Left kidney (tissue), 2 donors: ENCODE data around the gene LDB2. TPM values are rescaled to one million over a fixed set of nuclear protein-coding genes. Genes with fewer than 3 reads are reported as not detected.
"Not testable (repeated sequence)": the region's sequence is repeated elsewhere in the genome, so short reads cannot be mapped to it uniquely, and the experiment has no call there.

Source experiments
- DNase-seq: peaks from one replicate; pipeline ENCODE4 v3.0.0-alpha.2; 2013
- polyA plus RNA-seq: library from polyadenylated mRNA; unstranded; fragments of 120-200 nt; gene quantifications from one replicate; pipeline ENCODE4 v1.2.1, GENCODE V29; 2013; ENCODE audit not compliant: insufficient read length

Gene LDB2
- polyA plus RNA-seq, 1 donor: 87.8 TPM

DNA sequence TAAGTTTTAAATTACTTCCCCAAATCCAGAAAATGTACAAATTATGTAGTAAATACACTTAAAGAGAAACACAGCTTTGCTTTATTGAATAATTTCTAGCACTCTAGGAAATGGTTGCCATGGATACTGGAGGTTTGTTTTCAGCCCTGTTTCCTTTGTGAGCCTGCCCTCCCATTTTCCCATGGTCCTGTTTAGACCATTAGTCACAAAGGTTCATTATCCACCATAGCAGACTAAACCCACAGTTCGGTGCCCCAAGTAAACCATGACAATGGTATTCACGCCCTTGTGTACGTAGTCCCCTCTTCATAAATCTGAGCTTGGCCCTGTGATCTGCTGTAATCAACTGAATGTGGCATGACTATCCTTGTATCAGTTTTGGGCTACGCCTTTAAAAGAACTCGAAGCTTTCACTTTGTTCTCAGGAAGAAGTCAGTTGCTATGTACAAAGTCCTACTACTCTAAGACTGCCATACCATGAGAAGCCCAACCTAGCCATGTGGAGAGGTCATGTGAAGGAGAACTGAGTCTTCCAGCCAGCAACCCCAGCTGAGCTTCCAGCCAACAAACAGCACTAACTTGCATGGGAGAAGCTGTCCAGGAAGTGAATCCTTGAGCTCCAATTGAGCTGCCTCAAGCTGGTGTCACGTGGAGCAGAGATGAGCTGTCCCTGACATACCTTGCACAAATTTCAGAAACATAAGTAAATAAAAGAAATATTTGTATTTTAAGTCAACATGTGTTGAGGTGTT, 300.4 kb downstream of the LDB2 start:
- DNase-seq: no peak

DNA sequence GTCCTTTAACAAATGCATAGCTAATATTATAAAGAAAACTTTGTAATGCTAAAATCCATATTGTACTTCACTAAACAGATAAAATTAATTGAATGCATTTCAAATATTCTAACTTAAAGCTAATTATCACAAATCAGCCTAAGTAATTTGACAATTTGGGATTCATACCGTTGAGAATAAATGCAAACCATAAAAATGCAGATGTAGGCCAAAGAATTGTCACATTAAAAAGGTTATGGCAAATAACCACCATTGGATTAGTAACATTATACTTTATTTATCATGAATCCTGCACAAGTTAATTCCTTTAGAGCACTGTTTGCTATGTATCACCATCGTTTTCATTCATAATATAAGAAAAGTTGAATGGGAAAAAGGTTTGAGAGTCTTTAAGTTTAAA, 301.0 kb downstream of the LDB2 start:
- no peak for DNase-seq

DNA sequence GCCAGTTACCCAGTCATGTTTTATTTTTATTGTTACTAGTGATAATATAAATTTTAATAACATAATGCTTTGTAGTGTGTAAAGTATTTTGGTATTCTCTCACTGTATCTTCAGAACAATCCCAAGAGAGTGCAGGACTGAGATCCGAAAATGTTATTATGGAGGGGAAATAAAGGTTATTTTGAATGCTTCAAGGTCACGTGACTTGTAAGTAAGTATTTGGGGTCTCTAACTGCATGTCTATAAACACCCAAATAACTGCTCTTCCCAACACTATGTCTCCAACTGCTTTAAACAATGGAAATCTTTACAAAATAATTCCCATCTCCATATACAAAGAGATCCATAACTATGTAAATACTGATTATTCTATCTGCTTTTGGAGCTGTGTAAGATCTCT, 302.2 kb downstream of the LDB2 start:
- no peak for DNase-seq

DNA sequence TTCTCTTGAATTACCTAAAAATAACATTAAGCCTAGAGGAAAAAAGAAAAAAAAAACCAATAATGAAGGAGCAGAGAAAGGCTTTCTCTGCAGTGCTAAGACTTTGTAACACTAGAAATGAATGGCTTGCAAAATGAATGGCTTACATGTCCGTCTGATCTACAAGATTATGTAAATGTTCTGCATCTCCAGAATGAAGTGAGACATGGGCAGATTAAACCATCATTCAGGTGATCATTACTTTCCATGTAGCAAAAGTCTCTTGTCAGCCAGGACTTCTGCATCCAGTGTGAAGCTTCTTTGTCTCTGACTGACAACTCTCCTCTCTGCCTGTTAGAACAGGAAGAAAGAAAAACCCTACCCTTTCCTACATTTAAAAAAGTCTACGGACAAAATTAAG, 304.3 kb downstream of the LDB2 start:
- DNase-seq: no peak

DNA sequence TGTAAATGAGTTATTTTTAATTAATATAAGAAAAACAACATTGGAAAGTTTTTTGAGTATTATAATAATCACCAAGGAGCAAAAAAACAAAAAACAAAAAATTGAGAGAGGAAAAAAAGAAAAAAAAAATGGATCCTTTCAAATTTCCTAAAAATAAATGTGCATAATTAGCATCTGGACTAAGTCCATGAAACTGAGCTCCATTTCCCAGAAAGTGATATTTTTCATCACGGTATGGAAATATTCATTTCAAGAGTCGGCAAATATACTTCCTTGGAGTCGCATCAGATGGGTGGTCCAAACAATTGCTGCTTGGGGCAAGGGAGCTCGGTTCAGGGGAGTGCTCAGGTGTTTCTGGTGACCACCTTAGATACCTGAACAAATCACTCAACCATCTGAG, 305.1 kb downstream of the LDB2 start:
- no peak for DNase-seq

DNA sequence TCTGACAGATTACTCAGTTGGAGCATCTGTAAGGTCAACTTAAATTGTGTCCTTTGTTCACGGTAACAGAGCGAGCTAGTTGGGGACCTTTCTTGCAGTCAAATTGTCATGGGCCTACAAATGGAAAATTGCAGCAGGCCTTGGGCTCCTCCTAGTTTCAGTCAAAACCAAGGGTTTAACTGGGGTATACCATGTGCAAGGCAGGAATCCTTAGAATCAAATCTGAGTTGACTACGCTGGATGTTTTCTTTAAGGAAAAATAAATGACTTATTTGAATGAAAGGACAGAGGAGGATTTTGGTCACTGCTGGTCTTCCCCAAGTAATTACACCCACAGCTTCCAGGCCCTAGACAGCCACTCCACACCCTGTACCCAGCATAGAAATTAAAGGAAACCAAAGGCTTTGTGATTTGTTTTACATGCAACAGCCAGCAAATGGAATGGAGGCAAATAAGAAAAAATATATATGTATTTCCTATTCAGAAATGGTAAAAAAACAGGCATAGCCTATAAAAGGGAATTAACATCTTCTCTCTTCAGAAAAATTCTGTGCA, 307.1 kb downstream of the LDB2 start:
- no peak for DNase-seq

DNA sequence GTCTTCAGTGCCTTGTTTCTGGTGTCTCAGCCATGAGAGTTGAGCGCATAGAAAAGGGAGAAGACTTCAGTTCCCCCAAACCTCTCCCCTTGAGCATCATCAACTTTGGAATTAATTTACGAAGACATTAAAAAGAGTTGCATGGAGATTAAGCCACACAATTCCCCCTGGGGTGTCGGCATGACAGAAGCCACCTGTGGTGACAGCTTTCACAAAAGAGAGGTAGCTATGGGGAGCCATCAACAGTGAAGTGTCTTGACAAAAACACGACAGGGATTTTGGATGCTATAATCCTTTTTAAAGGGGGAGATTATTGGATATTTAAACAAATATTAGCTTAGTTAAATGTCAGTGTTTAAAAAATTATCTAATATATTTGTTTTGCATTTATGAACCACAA, 307.6 kb downstream of the LDB2 start:
- no peak for DNase-seq

DNA sequence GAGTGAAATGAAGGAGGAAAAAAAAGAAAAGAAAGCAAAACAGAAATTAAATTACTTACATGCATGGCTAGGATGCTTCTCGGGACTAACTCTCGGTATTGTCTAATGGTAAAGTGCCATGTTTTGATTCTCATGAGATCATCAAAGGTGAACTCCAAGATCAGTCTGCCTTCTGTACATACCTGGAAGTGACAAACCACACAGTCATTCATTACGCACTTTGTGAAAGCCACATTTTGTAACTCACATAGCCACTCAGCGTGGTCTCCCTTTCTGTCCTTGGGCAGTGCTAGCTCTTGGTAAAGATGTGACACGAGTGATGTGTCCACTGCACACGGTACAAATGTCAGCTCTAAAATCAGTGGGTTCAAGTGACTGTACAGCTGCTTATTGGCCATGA, 309.8 kb downstream of the LDB2 start:
- DNase-seq: no peak

DNA sequence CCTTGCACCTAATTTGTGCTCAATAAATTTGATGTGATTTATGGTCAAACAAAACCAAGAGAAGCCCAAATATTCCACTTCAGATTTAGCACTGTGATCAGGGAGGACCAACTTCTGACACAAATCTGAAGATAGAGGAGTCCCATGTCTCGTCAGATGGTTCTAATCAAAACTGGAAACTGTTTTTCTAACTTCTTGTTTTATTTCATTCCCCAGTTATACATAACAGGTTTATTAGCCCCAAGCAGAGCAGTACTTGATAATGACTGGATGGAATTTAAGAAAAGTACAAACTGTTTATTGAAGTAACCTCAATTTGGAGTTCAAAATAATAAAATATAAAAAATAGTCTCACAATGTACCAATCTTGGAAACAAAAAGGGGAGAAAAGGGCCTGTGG, 310.3 kb downstream of the LDB2 start:
- DNase-seq: peak; percentile 28

DNA sequence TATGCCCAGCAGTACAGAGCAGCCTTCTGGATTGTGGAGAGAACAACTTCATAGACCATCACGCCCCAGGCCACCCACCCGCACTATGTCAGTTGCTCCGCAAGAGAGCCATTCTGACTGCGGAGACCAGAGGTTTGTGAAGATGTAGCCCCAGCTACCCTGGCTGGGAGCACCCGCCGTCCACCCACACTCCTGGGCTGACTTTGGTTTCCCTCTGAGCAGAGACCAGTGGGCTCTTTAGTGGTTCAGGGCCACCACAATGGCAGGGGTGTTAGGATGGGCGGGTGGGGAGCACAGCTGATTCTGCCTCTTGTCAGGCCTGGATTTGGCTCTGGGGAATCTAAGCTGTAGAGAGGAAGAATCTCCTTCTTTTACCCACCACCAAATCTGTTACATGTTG, 313.4 kb downstream of the LDB2 start:
- DNase-seq: no peak

DNA sequence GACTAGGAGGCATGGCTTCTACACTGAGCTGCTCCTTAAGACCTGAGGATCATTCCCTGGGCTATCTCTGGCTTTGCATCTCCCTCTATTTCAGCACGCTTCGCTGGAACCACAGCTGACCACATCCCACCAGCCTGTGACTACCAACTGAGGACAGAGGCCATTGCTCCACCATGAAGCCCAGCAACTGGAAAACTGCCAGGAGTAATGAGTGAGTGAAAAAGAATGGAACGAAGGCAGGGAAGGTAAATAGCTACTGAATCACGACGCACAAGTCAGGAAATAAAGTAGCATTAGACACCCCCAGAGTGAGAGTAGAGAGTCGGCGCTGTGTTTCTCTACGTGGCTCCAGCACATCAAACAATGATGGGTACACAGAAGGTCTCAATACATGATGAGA, 314.7 kb downstream of the LDB2 start:
- no peak for DNase-seq

DNA sequence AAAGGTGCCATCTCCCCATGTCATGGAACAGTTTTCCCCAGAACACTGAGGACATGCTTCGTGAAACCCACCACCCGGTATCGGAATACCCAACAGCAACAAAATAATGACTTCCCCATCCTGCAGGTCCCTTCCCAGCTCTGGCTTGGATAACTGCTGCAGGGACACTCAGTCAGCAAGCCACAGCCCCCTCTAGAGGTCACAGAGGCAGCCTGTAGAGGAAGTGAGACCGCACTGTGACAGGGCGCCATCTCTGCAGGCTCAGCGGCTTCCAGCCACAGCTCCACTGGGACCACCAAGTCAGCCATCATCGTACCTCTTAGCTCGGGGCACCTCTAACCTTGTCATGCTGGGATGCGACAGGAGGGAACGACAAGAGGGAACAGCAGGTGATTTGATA, 315.9 kb downstream of the LDB2 start:
- no peak for DNase-seq

DNA sequence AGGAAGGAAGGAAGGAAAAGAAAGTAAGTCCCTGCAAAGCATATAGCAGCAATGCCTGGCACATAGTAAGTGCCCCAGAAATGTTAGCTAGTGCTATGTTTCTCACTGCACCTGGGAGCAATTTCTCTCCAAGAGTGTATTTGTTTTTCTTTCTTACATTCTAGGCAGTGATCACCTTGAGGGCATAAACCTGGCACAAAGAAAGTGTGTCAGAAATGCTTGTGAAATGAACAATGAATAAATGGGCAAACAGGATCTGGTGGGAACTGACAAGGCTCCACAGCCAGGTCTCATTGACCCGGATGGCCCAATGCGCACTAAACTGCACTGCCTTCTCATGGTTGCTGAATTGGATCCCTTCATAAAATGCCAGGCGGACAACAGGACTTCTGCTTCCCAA, 316.4 kb downstream of the LDB2 start:
- DNase-seq: no peak

DNA sequence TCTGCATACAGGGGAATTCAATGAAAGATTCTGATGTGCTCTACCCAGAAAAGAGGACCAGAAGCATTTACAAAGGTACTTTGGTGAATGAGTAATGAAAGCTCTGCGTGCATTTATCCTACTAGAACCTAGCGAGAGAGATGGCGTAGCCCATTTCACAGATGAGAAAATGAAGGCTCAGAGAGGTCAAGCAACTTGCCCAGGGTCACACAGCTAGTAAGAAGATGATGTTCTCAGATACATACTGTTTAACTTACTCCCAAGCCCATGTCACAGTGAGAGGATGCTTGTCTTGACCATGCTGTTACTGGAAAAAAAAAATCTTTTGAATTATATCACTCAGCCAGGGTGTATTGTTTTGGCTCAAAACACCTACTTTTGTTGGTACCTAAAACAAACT, 317.3 kb downstream of the LDB2 start:
- no peak for DNase-seq

DNA sequence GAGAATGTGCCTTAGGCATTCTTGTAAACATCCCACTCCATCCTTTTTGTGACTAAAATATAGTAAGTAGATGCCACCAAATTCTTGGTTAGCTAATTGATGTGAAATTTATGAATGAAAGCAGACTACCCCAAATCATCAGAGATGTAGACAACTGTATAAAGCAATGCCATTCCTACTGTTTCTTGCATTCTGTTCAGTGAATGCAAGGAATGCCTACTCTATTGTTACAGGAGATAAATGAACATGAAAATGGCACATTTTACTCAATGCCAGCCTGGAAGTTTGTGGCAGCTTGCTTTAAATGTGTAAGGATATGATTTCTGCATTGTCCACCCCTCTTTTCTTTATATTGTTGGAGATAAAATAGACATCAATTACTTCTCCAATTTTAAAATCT, 317.9 kb downstream of the LDB2 start:
- no peak for DNase-seq

DNA sequence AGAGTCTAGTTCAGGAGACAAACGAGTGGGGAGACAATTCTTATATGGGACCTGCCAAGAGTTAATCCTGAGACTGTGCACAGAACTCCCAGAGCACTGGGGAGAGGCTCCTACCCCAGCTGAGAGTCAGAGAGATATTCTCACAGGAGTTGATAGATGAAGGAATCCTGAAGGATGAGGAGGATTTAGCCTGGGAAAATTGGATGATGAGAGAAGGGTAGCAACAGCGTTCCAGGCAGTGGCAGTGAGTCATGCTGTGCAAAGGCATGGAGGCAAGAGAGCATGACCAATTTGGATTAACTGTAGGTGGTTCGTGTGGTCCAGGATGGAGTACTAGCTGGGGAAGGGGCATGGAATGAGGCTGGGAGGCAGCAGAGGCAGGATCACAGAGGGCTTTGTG, 318.6 kb downstream of the LDB2 start:
- DNase-seq: no peak

DNA sequence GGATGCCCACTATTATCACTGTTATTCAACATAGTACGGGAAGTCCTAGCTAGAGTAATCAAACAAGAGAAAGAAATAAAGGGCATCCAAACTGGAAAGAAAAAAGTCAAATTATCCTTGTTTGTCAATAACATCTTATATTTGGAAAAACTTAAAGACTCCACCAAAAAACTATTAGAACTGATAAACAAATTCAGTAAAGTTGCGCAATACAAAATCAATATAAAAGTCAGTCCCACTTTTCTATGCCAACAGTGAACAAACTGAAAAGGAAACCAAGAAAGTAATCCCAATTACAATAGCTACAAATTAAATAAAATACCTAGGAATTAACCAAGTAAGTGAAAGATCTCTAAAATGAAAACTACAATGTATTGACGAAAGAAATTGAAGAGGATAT, 321.3 kb downstream of the LDB2 start:
- DNase-seq: no peak

DNA sequence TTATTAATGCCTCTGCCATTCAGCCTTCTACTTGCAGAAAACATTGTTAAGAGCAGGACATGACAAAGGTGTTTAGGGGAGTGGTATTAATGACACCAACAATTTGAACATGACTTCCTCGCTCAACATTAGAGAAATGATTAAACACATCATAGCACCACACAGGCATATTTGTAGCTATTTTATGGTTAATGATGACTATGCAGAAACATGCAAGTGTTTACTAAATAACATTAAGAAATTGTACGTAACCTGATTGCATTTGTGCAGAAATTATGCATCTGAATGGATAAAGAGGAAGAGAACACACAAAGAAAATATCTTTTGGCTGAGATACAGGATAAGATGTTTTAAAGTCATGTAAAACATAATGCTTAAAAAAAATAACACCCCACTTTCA, 323.5 kb downstream of the LDB2 start:
- no peak for DNase-seq

DNA sequence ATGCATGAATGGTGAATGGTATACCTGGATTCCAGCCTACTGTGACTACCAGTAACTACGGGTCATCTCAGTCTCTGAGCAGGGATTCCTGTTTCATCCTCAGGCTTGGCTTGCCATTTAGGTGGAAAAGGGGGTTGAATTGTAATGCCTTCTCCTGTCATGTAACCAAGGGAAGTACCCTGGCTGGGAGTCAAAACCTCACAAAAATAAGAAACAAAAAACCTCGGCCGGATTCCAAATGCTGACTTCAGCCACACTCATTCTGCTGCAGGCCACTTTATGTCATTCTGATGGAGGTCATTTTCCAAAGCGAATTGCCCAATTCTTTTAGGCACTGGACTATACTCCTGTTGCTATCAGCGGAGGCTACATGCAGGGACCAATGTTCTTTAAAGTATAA, 324.7 kb downstream of the LDB2 start:
- no peak for DNase-seq

DNA sequence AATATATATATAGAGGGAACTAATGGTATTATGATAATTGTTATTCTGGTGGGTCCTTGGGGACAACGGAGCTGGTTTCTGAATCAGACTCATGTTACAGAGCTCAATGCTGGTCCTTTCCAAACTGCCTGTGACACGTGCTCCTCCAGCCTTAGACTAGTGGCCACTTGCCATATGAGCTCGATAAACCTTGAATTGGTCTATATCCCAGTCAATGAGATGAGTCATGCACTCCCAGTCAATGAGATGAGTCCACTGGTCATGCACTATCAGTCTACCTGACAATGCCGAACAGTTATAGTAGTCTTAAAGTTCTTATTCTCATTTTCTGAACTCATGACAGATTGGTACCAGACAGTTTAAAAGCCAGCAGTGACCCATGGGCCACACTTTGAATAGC, 325.2 kb downstream of the LDB2 start:
- no peak for DNase-seq

DNA sequence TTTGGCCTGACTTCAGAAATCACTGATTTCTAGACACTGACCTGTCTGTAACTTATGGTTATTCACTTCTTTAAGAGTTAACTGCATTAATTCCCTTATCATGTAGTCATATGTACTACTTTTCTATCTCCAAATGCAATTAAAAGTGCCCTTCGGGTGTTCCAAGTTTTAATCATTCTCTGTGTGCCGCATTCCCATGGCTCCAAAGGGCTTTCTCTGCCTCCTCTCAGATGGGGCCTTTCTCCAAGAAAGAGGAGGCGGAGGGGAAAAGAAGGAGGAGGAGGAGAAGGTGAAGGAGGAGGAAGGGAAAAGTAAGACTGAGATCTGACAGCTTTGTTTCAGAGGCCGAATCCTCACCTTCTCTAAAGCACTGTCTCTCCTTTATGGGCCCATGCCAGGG, 325.8 kb downstream of the LDB2 start:
- DNase-seq: no peak

DNA sequence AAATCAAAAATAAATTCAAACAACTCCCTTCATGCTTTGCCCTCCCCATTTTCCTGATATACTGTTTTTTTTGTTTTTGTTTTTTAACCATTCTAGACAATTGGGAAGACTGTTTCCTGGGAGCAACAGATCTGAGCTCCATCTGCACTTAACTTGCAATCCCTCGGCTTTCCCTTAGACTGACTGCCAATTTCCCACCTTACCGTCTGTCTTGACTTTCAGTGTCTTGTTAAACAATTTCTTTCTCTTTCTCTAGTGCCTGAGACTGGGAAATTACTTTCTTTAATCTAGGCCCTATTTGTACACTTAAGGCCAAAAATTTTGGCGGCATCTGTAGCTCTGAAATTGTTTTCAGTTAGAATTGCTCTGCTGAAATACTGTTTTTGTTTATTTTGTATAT, 326.3 kb downstream of the LDB2 start:
- no peak for DNase-seq

DNA sequence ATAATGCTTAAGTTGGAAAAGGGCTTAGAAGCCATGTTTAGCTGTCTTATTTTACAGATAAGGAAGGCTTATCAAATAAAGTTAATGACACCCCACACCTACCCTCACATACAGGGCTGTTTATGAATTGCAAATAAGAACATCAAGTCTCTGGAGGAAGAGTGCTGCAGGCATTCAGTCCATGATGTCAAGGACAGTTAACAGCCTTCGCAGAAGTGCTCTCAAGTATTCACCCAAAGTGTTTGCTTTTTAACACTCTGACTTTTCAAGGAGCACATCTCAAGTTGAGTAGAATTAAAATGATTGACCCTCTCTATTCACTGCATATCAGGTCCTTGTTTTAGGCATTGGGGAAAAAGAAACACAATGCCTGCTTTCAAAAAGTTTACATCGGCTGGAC, 328.7 kb downstream of the LDB2 start:
- no peak for DNase-seq

DNA sequence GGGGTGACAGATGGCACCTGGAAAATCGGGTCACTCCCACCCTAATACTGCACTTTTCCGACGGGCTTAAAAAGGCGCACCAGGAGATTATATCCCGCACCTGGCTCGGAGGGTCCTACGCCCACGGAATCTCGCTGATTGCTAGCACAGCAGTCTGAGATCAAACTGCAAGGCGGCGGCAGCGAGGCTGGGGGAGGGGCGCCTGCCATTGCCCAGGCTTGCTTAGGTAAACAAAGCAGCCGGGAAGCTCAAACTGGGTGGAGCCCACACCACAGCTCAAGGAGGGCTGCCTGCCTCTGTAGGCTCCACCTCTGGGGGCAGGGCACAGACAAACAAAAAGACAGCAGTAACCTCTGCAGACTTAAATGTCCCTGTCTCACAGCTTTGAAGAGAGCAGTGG, 341.1 kb downstream of the LDB2 start:
- DNase-seq: not testable (repeated sequence)

DNA sequence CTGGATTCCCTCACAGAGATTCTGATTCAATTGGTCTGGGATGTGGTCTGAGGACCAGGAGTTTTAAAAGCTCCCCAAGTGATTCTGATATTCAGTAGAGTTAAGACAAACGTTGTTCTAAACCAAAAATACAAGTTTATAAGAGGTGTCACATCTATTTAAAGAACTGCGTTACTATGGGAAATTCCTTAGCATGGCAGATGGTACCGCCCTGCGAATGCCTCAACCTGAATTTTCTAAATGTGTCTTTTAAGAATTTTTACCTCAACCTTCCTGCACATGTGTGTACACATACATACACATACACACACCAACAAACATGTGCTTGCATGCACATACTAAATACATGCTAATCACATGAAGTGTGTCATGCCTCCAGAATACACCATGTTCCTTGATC, 343.3 kb downstream of the LDB2 start:
- DNase-seq: no peak
